Measurements from ENCODE around the gene KLRK1.
"Not testable (repeated sequence)": the region's sequence is repeated elsewhere in the genome, so short reads cannot be mapped to it uniquely, and the experiment has no call there.

Gene KLRK1

DNA sequence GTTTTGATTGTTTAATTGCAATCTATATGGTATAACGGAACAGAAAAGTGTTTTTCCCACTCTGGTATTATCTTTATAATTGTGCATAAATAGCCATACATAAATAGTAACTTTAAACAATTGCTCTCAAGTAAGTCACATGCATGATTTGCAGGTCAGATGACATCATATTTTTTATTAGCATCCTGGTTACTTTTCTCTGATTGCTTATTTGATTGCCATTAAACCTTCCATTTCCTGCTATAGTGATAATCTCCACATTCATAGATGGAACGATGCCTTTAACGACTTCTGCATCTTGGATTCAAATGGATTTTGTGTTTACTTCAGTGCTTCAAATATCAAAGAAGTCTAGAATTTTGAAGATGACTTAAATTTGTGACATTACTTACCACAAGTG, 3.5 kb upstream of the KLRK1 start:
- Histone ChIP-seq H3K36me3 (ENCODE audit: control insufficient read depth, insufficient read depth, low read length) (no peaks in the 10 kb centered on the region), H3K4me2 (ENCODE audit: low read length) (no peak overlapping the region), H3K4me3 (ENCODE audit: low read depth, low read length) (no peak overlapping the region), H2AFZ (no peak overlapping the region), H3K79me2 (no peaks in the 10 kb centered on the region), H3K27ac (no peak overlapping the region), H3K4me1 (no peaks in the 10 kb centered on the region), H3K27me3 (ENCODE audit: control insufficient read depth, insufficient read depth, low read length) (no peaks in the 10 kb centered on the region), H3K9me3 (ENCODE audit: control insufficient read depth, low read length) (no peaks in the 10 kb centered on the region), H3K9ac (no peak overlapping the region)
- TF ChIP-seq, protein P1, sequence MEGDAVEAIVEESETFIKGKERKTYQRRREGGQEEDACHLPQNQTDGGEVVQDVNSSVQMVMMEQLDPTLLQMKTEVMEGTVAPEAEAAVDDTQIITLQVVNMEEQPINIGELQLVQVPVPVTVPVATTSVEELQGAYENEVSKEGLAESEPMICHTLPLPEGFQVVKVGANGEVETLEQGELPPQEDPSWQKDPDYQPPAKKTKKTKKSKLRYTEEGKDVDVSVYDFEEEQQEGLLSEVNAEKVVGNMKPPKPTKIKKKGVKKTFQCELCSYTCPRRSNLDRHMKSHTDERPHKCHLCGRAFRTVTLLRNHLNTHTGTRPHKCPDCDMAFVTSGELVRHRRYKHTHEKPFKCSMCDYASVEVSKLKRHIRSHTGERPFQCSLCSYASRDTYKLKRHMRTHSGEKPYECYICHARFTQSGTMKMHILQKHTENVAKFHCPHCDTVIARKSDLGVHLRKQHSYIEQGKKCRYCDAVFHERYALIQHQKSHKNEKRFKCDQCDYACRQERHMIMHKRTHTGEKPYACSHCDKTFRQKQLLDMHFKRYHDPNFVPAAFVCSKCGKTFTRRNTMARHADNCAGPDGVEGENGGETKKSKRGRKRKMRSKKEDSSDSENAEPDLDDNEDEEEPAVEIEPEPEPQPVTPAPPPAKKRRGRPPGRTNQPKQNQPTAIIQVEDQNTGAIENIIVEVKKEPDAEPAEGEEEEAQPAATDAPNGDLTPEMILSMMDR (IDR thresholded peaks at IDR 0.05): no peak

DNA sequence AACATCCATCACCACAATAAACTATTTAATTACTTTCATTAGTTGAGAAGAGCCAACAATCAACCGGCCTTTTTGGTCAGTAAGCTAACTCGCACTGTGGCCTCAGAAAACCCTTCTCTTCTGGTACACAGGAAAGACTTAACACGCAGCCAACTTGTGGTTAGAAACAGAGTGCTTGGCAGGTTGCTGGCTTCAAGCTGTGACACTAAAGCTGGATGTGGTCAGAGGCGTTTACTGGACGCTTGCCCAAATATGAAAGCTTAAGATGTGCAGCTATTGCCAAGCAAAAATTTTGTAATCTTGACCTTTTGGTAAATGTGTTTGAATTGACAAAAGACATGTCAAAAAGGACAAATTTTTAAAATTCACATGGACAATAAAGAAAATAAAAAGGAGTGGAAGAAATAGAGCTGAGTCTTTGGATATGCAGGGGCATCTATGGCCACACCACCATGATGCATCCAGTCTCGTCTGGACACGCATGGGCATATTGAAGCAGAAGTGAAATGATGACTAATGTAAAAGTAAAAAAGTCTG, 2.6 kb upstream of the KLRK1 start:
- Histone ChIP-seq H3K9me3 (ENCODE audit: control insufficient read depth, low read length) (no peaks in the 10 kb centered on the region), H3K4me1 (no peaks in the 10 kb centered on the region), H2AFZ (no peak overlapping the region), H3K36me3 (ENCODE audit: control insufficient read depth, insufficient read depth, low read length) (no peaks in the 10 kb centered on the region), H3K27ac (no peak overlapping the region), H3K4me2 (ENCODE audit: low read length) (no peak overlapping the region), H3K9ac (no peak overlapping the region), H3K79me2 (no peaks in the 10 kb centered on the region), H3K27me3 (ENCODE audit: control insufficient read depth, insufficient read depth, low read length) (no peaks in the 10 kb centered on the region), H3K4me3 (ENCODE audit: low read depth, low read length) (no peak overlapping the region)
- TF ChIP-seq, protein P1 (IDR thresholded peaks at IDR 0.05): no peak

DNA sequence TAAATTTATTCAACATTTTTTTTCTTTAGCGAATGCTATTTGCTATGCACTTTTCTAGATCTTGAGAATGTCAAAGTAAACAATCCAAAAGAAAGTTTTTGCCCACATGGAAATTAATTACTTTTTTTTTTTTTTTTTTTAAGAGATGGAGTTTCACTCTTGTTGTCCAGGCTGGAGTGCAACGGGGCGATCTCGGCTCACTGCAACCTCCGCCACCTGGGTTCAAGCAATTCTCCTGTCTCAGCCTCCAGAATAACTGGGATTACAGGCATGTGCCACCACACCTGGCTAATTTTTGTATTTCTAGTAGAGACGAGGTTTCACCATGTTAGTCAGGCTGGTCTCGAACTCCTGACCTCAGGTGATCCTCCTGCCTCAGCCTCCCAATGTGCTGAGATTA, 1.1 kb upstream of the KLRK1 start:
- H3K4me3 ChIP-seq (ENCODE audit: low read depth, low read length); H3K4me1 ChIP-seq; H3K27me3 ChIP-seq (ENCODE audit: control insufficient read depth, insufficient read depth, low read length); H3K9me3 ChIP-seq (ENCODE audit: control insufficient read depth, low read length); H3K27ac ChIP-seq; H3K9ac ChIP-seq; H2AFZ ChIP-seq; H3K4me2 ChIP-seq (ENCODE audit: low read length); H3K36me3 ChIP-seq (ENCODE audit: control insufficient read depth, insufficient read depth, low read length); H3K79me2 ChIP-seq: not testable (repeated sequence)

DNA sequence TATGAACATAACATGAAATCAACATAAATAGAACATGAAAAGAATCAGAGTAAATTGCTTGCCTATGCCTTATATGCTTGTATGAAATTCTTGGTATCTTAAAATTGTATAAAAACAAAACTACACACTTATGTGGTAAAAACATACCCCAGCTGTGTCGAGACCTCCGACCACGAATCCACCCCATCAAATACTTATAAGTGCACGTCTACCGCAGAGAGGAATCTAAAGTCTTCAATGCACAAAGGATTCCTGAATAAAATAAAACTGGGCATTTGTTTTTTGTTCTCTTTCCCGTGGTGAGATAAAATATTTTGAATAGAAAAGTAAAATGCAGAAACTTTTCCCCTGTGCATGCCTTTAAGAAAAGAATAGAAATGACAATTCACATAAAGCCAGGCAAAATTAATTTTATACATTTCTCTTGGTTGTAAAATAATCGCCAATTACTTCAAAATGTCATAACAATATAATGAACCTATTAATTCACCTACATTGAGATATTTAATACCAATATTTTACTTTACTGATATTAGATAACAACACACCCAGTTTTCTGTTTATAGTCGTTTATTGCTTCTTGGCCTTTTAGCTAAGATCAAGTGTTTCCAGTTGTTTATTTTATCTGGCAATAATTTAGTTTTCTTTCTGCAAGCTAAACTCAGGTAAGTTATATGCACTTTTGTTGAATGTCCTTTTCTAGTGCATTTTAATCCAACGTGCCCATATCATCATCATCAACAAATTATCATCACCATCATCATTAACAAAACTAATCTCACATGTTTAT, 1.0 kb downstream of the KLRK1 start:
- H3K4me3 ChIP-seq (ENCODE audit: low read depth, low read length): no peak overlapping the region

DNA sequence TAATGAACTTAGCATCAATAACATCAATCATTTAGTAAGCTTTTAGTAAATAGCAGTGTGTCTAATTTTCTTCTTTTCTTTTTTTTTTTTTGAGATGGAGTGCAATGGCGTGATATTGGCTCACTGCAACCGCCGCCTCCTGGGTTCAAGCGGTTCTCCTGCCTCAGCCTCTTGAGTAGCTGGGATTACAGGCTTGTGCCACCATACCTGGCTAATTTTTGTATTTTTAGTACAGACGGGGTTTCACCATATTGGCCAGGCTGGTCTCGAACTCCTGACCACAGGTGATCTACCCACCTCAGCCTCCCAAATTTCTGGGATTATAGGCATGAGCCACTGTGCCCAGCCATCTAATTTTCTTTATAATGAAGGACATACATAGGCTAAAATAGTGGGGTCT, 2.3 kb downstream of the KLRK1 start:
- H3K79me2 ChIP-seq; H3K4me1 ChIP-seq; H3K27me3 ChIP-seq (ENCODE audit: control insufficient read depth, insufficient read depth, low read length); H3K27ac ChIP-seq; H2AFZ ChIP-seq; H3K9ac ChIP-seq; H3K9me3 ChIP-seq (ENCODE audit: control insufficient read depth, low read length); H3K36me3 ChIP-seq (ENCODE audit: control insufficient read depth, insufficient read depth, low read length); H3K4me3 ChIP-seq (ENCODE audit: low read depth, low read length); H3K4me2 ChIP-seq (ENCODE audit: low read length): not testable (repeated sequence)

More for the DNA sequence above, 1.0 kb downstream of the KLRK1 start:
- Histone ChIP-seq H3K9me3 (ENCODE audit: control insufficient read depth, low read length) (no peaks in the 10 kb centered on the region), H3K9ac (no peak overlapping the region), H3K79me2 (no peaks in the 10 kb centered on the region), H3K4me2 (ENCODE audit: low read length) (no peak overlapping the region), H3K36me3 (ENCODE audit: control insufficient read depth, insufficient read depth, low read length) (no peaks in the 10 kb centered on the region), H3K27ac (no peak overlapping the region), H3K27me3 (ENCODE audit: control insufficient read depth, insufficient read depth, low read length) (no peaks in the 10 kb centered on the region), H2AFZ (no peak overlapping the region), H3K4me1 (no peaks in the 10 kb centered on the region)
- TF ChIP-seq, protein P1 (IDR thresholded peaks at IDR 0.05): no peak

All from parathyroid adenoma (tissue), 2 donors.